Prostate gland (tissue), 2 donors: Measurements from ENCODE around the gene SIRT5. TPM values are rescaled to one million over a fixed set of nuclear protein-coding genes. Genes with fewer than 3 reads are reported as not detected.

Experiments used
- DNase-seq: peaks from one replicate; pipeline ENCODE4 v3.0.0-alpha.2; 2019; ENCODE audit warnings: low spot score
- H3K27ac ChIP-seq, 2 donors: fragments of 200-600 bp; sonication (generic); 2 replicates each; pipeline ENCODE4 v1.5.1; 2017 to 2019
- H3K27me3 ChIP-seq: fragments of 200-600 bp; sonication (generic); replicated peaks from 2 replicates; pipeline ENCODE4 v1.5.1; 2019; ENCODE audit not compliant: insufficient read depth
- H3K36me3 ChIP-seq, 2 donors: fragments of 200-600 bp; sonication (generic); 1 replicate in 1 of 2; 2 replicates in 1 of 2; pipeline versions ENCODE4 v1.5.1 to v1.8.1; 2017 to 2019
- H3K4me1 ChIP-seq: fragments of 200-600 bp; sonication (generic); replicated peaks from 2 replicates; pipeline ENCODE4 v1.5.1; 2019
- H3K4me3 ChIP-seq, 2 donors: fragments of 200-600 bp; sonication (generic); 2 replicates each; pipeline ENCODE4 v1.5.1; 2017 to 2019
- H3K9me3 ChIP-seq: fragments of 200-600 bp; sonication (generic); 2 replicates; pipeline ENCODE4 v1.5.1; 2017
- POLR2A ChIP-seq: fragments of 450-650 bp; IDR thresholded peaks from one replicate; pipeline ENCODE4 v1.6.1; 2016; ENCODE audit warnings: antibody characterized with exemption, mild to moderate bottlenecking
- POLR2AphosphoS5 ChIP-seq: sonication (generic); formaldehyde crosslinking; IDR thresholded peaks from one replicate; pipeline ENCODE4 v1.6.1; 2017; ENCODE audit warnings: antibody characterized with exemption
- WGBS: methylation state at CpG from one replicate; pipeline ENCODE4 v1.1.5; 2018; 5-methylcytosine and 5-hydroxymethylcytosine counted together
- intact Hi-C: fragments of 100-400 bp; cut with DNase I; formaldehyde crosslinking; loops from one replicate; pipeline ENCODE4 v1.14.2; 2022
- total RNA-seq, 2 donors: library from RNA; depleted of rRNA; stranded (reverse); fragments of >200 nt; gene quantifications; one replicate each; pipeline ENCODE4 v1.1.0, GENCODE V29; 2016
- TF ChIP-seq, protein P1 (sequence below), 4 experiments: fragments of 200-600 bp in 2 of 4; fragments of 450-650 bp in 2 of 4; sonication (generic) in 2 of 4; IDR thresholded peaks; 1 replicate in 3 of 4; 2 replicates in 1 of 4; pipeline ENCODE4 v1.5.1; 2016 to 2019; ENCODE audit warnings: antibody characterized with exemption in 4 of 4, mild to moderate bottlenecking in 2 of 4, moderate library complexity in 2 of 4

Gene SIRT5
- total RNA-seq, 2 donors from 2014 or later, result 9.1 to 11.5 TPM

- H3K4me3 ChIP-seq, result no peak overlapping the region
- H3K36me3 ChIP-seq, result no peaks in the 10 kb centered on the region
- TF ChIP-seq, protein P1, sequence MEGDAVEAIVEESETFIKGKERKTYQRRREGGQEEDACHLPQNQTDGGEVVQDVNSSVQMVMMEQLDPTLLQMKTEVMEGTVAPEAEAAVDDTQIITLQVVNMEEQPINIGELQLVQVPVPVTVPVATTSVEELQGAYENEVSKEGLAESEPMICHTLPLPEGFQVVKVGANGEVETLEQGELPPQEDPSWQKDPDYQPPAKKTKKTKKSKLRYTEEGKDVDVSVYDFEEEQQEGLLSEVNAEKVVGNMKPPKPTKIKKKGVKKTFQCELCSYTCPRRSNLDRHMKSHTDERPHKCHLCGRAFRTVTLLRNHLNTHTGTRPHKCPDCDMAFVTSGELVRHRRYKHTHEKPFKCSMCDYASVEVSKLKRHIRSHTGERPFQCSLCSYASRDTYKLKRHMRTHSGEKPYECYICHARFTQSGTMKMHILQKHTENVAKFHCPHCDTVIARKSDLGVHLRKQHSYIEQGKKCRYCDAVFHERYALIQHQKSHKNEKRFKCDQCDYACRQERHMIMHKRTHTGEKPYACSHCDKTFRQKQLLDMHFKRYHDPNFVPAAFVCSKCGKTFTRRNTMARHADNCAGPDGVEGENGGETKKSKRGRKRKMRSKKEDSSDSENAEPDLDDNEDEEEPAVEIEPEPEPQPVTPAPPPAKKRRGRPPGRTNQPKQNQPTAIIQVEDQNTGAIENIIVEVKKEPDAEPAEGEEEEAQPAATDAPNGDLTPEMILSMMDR (IDR thresholded peaks at IDR 0.05), result no peak
- TF ChIP-seq POLR2A, result no peak
- TF ChIP-seq POLR2AphosphoS5, result no peak
- 95% methylated on average over 3 of the region's 3 CpGs for WGBS
- H3K27me3 ChIP-seq, result no peaks in the 10 kb centered on the region
- no peaks in the 10 kb centered on the region for H3K9me3 ChIP-seq
- no peak for DNase-seq
- intact Hi-C loops, result no loop called here
- no peak overlapping the region for H3K27ac ChIP-seq
- no peaks in the 10 kb centered on the region for H3K4me1 ChIP-seq
Observed at GRCh38 chr6:13577926-13578325, 3.5 kb downstream of the SIRT5 start.

GRCh38 chr6:13579911-13580310 lies 5.5 kb downstream of the SIRT5 start:
- 58% methylated on average over 1 of the region's 1 CpG for WGBS

DNA sequence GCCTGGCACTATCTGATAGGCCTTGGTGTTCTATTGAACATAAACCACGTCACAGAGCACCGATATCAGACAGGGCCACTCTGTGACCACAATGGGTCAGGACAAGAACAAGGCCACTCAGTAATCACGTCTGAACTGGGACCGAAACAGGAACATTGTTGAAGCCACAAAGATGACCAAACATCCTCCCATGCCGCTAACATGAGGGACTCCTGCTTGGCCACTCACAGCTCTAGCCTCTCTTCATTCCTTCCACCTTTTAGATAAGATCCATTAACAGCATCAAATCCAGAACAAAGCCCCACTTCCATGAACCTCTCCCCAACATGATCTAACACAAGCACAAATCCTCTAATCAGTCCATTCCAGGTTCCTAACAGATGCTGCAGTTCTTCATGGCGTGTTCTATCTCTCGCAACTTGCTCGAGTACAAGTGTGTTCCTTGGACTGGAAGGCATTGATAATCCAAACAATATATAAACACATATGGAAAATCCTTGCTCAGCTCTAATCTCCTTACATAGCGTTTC lies 7.4 kb downstream of the SIRT5 start:
- TF ChIP-seq POLR2A (no peak), POLR2AphosphoS5 (no peak)
- TF ChIP-seq, protein P1 (IDR thresholded peaks at IDR 0.05), result no peak
- Histone ChIP-seq H3K4me1 (no peaks in the 10 kb centered on the region), H3K36me3 (no peaks in the 10 kb centered on the region), H3K27me3 (no peaks in the 10 kb centered on the region), H3K9me3 (no peaks in the 10 kb centered on the region), H3K27ac (no peak overlapping the region), H3K4me3 (no peak overlapping the region)
- DNase-seq, result no peak
- WGBS, result 86% methylated on average over 9 of the region's 9 CpGs
- intact Hi-C loops, result no loop called here

More at GRCh38 chr6:13579911-13580310, 5.5 kb downstream of the SIRT5 start:
- Histone ChIP-seq H3K4me1 (no peaks in the 10 kb centered on the region), H3K27ac (no peak overlapping the region), H3K36me3 (no peaks in the 10 kb centered on the region), H3K4me3 (no peak overlapping the region), H3K27me3 (no peaks in the 10 kb centered on the region), H3K9me3 (no peaks in the 10 kb centered on the region)
- intact Hi-C loops, result no loop called here
- TF ChIP-seq, protein P1 (IDR thresholded peaks at IDR 0.05), result no peak
- TF ChIP-seq POLR2A, result no peak
- no peak for TF ChIP-seq POLR2AphosphoS5
- DNase-seq, result no peak

- H3K27ac ChIP-seq, result no peak overlapping the region
- DNase-seq, result no peak
- no peaks in the 10 kb centered on the region for H3K4me1 ChIP-seq
- TF ChIP-seq, protein P1 (IDR thresholded peaks at IDR 0.05), result no peak
- intact Hi-C loops, result no loop called here
- H3K36me3 ChIP-seq, result no peaks in the 10 kb centered on the region
- no peak overlapping the region for H3K4me3 ChIP-seq
- no peaks in the 10 kb centered on the region for H3K9me3 ChIP-seq
- 94% methylated on average over 7 of the region's 7 CpGs for WGBS
- H3K27me3 ChIP-seq, result no peaks in the 10 kb centered on the region
Observed at GRCh38 chr6:13586603-13587542, 12.5 kb downstream of the SIRT5 start.
